CD4-positive, alpha-beta T cell treated with Interleukin-2 at 100 ng/mL for 4 hours (primary cell): Measurements from ENCODE around the gene WASHC2C.
"Not testable (repeated sequence)": the region's sequence is repeated elsewhere in the genome, so short reads cannot be mapped to it uniquely, and the experiment has no call there.

Source experiments
- DNase-seq: peaks from one replicate; pipeline ENCODE4 v3.0.0-alpha.2; 2020; ENCODE audit warnings: low spot score

The WASHC2C gene

DNA sequence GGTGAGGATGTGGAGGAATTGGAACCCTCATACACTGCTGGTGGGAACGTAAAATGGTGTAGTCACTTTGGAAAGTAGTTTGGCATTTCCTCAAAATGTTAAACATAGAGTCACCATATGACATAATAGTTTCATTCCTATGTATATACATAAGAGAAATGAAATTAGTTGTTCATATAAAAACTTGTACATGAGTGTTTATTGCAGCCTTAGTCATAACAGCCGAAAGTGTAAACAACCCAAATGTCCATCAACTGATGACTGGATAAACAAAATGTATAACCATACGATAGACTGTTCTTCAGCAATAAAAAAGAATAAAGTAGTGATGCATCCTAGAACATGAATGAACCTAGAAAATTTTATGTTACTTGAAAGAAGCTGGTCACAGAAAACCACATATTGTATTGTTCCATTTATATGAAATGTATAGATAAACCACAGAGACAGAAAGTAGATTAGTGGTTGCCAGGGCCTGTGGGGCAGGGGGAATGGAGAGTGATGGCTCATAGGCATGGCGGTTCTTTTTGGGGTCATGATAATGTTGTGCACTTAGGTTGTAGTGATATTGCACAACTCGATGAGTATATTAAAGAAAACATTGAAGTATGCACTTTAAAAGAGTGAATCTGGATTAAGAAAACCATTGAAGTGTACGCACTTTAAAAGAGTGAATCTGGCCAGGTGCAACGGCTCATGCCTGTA is 44.8 kb downstream of the WASHC2C start:
- DNase-seq = not testable (repeated sequence)

DNA sequence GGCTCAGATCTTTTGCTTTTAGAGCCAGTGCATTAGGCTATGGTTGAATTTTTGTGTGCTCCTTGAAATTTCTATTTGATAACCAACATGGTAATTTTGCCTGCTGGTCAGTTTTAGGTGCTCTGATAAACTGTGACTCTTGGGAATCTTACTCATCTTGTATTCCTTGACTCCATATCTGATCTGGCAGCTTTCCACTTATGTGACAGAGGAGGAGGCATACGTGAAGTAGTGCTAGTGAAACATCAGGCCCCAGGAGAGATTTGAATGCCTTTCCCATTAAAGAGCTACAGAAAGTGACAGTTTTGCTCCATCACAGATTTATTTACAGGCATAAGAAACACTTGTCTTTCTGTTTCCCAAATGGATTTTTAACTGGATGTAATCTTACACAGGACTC is 59.2 kb downstream of the WASHC2C start:
- not testable (repeated sequence) for DNase-seq

DNA sequence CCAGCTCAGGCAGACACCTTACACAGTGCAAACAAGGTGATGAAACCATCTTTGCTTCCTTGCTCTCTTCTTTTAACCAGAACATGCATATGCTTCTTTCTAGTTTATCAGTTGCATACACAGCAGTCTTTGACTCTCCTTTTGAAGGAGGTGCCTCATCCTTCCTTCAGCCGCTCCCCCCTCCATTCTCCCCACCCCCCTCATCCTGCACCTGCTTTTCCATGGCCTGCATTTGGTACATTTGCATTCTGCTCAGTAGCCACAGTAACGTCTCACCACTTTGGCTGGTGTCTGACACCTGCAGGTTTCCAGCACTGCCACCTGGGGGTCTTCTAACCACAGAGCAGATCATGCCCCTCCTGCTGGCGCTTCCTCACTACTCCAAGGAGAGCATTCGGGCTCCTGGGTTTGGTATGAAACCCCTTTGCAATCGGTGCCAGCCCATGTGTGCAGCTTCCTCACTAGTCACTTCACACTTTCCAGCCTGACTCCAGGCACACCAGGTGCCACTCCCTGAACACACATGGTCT is 60.2 kb downstream of the WASHC2C start:
- not testable (repeated sequence) for DNase-seq

DNA sequence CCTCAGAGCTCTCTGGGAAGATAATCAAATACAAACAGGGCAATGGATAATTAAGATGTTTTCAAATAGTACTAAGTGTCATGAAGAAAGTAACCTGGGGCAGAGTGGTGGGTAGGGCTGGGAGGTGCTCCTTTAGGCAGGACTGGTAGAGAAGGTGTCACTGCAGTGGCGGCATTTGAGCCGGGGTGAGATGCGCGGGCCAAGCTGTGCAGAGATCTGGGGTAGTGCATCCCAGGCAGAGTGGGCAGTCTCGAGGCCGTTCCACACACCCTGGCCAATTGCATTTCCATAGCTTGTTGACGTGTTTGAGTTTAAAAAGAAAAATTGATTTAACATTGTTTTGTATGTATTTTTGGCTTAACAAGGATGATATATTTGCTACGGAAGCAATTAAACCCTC is 62.9 kb downstream of the WASHC2C start:
- not testable (repeated sequence) for DNase-seq

DNA sequence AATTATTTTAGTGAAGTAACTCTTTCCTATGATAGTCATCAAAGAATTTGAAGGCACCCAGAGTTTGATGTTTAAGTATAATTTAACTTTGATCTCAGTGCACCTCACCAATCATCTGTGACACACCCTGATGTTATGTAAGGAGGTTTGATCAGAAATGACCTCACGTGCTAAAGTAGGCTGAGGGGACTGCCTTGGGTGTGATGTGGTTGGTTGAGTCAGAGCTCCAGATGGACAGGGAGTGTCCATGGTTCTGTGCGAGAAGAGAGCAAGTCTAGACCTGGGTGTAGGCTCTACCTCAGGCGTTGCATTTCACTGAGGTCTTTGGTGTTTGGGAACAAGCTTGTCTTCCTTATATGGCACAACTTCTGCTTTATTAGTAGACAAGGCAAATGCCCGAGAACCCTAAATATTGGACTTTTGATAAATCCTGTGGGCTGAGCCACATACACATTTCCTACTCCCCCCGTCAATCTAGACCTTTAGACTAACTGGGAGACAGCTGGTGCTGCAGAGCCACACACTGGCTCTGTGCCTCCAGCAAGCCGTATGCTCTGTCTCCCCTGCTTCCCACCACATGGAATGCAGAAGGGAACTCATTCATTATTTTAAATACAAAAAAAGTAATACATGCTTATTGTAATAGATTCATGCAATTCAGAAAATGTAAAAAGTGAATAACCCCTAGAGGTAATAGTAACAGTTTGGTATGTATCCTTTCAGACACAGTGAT is 63.8 kb downstream of the WASHC2C start:
- not testable (repeated sequence) for DNase-seq

DNA sequence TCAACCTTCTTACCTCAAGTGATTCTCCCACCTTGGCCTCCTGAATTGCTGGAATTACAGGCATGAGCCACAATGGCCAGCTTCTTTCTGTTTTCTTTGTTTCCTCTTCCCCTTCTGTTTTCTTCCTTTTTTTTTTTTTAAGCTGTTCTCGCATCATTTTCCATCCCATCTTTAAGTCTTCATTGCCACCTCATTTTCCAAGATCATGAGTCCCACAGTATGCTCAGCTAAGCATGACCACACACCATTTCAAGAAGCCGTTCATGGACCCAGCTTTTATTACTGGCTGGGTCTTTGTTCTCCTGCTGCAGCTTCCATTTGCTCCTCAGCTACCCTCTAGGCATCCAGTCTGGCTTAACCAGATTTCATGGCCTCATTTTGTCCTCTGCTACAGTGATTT is 67.7 kb downstream of the WASHC2C start:
- DNase-seq = not testable (repeated sequence)

DNA sequence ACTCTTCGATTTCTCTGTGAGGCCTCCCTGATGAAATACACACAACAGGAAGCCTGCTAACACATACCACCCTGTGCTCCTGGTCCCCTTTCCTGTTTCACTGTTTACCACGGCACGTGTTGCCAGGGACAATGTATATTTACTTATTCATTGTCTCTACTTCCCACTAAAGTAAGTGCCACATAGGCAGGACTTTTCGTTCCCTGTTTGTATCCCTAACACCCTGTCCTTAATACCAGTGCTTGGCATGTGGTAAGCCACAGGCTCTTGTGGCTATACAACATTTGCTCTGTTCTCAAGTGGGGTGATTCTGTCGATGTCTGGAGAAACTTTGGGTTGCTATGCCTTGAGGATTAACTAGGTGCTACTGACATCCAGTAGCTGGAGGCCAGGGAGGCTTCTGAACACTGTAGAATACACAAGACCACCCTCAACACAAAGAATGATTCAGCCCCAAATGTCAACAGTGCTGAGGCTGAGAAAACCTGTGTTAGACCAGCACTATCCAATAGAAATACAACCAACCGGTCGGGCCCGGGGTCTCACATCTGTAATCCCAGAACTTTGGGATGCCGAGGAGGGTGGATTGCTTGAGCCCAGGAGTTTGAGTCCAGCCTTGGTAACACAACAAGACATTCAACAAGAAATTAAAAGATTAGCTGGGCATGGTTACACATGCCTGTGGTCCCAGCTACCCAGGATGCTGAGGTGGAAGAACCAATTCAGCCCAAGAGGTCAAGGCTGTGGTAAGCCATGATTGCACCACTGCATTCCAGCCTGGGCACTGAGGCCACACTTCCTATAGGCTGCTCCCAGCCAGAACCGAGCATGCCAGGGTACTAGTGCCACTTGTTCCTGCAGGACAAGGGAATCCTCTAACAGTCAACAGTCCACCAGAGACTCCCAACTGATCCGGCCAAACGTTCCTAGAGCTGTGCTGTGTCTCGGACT is 76.3 kb downstream of the WASHC2C start:
- DNase-seq = not testable (repeated sequence)

DNA sequence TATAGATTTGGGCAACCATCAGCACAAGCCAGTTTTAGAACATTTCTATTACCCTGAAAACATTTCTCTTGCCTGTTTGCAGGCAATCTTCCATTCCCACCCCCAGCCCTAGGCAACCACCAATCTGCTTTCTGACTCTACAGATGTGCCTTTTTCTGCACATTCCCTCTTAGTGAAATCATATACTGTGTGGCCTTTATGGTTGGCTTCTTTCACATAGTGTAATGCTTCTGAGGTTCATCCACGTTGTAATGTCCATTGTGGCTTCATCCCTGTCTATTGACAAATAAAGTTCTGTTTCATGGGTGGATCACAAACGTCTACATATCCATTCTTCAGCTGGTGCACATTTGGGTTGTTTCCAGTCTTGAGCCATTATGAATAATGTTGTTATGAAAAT is 77.9 kb downstream of the WASHC2C start:
- not testable (repeated sequence) for DNase-seq

DNA sequence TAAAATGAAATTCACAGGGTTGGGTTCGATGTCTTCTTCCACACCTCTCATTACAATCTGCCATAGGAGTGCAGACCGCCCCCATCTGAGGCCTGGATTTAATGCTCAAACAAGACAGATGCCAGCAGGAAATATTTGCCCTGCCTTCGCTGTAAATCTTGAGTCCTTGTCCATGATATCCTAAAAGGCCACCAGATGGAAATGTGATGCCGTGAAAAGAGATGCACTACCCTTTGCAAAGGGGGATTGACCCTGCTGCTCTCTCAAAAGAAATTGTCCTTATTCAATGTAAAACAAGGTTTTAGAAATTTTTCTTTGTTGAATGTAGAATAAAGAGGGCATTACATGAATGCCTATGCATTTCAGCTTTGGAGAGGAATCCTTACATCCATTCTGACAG is 82.8 kb downstream of the WASHC2C start:
- no peak for DNase-seq

DNA sequence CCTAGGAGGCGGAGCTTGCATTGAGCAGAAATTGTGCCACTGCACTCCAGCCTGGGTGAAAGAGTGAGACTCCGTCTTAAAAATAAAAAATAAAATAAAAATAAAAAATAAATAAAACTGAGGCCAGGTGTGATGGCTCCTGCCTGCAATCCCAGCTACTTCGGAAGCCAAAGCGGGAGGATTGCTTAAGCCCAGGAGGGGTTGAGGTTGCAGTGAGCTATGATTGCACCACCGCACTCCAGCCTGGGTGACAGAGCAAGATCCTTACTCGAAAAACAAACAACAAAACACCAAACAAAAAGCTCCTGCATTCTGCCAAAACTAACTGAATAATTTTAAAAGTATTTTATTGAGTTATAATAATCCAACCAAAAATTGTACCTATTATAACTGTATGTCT is 84.0 kb downstream of the WASHC2C start:
- DNase-seq = no peak

DNA sequence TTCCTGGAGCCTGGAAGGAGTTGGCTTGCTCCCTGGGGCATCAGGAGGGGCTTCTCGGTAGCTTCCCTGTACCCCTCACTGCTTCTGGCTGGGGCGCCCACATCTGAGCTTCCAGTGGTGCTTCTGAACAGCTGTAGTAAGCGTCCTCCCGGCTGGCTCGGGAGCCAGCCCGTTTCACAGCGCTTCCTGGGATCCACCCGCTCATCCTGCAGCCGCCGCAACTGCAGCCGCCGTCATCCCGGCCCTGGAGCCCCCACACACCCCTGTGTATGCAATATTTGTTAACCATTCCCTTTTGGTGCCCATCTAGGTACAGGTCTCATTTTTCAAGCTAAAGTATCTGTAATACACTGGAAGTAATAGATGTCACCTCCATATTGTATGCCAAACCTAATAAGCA is 85.9 kb downstream of the WASHC2C start:
- not testable (repeated sequence) for DNase-seq

DNA sequence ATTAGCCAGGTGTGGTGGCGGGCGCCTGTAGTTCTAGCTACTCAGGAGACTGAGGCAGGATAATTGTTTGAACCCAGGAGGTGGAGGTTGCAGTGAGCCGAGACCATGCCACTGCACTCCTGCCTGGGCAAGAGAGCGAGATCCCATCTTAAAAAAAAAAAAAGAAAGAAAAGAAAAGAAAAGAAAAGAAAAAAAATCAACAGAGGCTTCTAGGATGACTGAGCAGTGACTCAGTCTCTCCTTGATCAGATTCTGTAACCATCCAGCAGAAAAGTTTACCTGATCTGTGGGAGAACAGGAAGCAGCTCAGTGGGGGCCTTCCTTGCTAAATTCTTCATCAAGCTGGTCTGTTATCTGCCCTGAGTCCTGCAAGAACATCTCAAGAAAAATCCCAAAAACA is 87.1 kb downstream of the WASHC2C start:
- not testable (repeated sequence) for DNase-seq

DNA sequence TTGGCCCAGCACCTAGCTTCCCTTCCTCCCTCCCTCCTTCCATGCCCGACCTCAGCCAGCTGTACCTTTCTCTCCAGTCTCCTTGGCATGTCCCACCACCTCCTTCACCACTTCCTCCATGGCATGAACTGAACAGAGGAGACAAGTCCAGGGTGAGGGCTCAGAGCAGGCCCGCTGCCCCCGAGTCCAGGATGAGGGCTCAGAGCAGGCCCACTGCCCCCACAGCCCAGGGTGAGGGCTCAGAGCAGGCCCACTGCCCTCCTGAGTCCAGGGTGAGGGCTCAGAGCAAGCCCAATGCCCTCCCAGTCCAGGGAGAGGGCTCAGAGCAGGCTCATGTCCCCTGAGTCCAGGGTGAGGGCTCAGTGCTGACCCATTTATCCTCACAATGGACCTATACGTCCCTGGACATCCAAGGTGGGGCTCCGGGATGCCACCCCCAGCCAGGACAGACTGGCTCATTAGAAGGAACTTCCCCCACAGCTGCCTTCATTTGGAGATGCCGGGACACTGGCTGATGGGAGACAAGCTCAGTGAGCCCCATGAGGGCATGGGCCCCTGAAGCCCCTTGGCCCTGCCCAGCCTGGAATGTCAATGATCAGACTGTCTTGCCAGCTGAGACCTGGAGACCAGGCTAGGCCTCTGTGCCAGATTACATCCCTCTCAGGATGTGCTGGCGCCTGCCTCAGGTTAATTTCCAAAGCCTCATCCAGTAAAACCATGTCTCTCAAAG is 90.2 kb downstream of the WASHC2C start:
- DNase-seq = no peak

DNA sequence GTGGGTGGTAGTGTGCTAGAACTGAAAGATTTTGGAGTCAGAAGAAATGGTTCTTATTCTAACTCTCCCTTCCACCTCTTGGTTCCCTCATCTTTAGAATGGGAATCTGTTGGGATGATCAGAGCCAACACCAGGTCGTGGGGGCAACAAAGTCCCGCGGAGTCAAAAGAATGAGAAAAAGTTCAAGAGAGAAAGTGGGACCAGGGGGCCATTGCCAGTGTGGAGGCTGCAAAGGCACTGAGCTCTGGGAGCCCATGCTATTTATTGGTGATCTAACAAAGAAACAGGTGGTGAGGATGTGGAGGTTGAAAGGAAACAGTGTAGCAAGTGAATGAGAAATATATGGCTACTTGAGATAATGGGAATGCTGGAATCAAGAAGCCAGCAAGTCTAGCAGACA is 90.8 kb downstream of the WASHC2C start:
- DNase-seq = no peak

DNA sequence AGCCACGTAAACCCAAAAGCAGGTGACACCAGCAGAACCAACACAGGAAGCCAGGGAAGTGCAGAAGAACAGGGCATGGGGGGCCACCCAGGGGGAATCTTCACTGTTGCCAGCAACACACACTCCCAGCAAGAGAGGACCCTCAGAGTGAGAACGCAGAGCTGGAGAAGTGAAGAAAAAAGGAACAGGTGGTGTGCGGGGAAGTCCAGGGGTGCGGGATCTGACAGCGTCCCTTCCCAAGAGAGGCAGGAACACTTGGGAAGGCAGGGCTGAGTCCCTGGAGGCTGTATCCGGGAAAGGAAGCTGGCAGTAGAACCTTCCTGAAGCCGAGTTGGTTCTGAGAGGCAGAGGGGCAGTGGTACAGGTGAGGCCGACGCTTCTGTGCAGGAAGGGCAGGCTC is 92.5 kb downstream of the WASHC2C start:
- no peak for DNase-seq

DNA sequence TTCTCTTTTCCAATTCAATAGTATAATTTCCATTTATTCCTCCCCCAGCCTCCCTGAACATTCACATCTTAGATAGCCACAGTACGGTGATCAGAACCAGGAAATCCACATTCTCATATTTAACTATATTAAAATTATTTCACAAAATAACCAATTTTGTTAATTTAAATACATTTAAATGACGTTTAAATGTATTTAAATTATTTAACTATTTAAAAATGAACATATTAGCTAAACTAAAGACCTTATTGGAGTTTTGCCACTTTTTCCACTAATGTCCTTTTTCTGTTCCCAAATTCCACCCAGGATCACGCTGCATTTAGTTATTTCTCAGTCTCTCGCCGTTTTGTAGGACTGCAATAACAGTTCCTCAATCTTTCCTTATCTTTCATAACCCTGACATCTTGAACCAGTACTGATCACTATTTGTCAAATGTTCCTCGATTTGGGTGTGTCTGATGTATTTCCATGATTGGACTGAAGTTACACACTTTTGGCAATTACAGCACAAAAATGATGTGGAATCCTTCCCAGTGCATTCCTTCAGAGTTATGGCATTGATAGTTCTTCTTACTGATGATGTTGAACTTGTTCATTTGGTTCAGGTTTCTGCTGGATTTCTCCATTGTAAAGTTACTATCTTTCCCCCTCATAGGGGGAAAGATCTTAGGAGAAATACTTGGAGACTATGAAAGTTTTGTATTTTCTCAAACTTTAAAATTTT is 93.2 kb downstream of the WASHC2C start:
- DNase-seq = not testable (repeated sequence)

DNA sequence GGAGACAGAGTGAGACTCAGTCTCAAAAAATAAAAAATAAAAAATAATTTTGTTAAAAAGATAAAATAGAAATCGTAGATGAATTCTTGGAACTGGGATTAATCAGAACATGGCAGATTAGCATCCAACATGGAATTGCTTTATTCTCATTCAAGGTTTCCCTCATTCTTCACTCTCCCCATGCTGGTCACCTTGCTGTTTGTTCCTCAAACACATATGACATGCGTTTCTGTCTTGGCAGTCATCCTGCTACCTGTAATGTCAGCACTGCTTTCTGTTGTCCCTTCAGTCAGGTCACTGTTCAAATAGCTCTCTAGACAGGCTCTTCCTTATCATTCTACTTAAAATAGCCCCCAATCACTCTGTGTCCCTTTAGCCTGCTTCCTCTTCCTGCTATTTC is 95.9 kb downstream of the WASHC2C start:
- not testable (repeated sequence) for DNase-seq
